DOHH2 (cell line): ENCODE results near the gene SNX33.

ENCODE experiments used
- H3F3A ChIP-seq: fragments of 200-600 bp; sonication (generic), shearing (Covaris generic); 2 replicates; pipeline ENCODE4 v1.6.0; 2016; ENCODE audit warnings: antibody characterized with exemption, mild to moderate bottlenecking; ENCODE audit not compliant: control insufficient read depth, insufficient read depth
- H3K27ac ChIP-seq: fragments of 200-600 bp; sonication (generic); 2 replicates; pipeline ENCODE4 v1.5.1; 2014; ENCODE audit warnings: low read depth, mild to moderate bottlenecking, low read length, moderate library complexity
- H3K27me3 ChIP-seq: fragments of 200-600 bp; sonication (generic); 2 replicates; pipeline ENCODE4 v1.6.1; 2014; ENCODE audit warnings: mild to moderate bottlenecking, low read length, mixed read lengths; ENCODE audit not compliant: control insufficient read depth
- H3K36me3 ChIP-seq: fragments of 200-600 bp; sonication (generic); 2 replicates; pipeline ENCODE4 v1.6.1; 2014; ENCODE audit warnings: mild to moderate bottlenecking, low read length, moderate library complexity, mixed read lengths; ENCODE audit not compliant: control insufficient read depth
- H3K4me1 ChIP-seq: fragments of 200-600 bp; sonication (generic); 2 replicates; pipeline ENCODE4 v1.6.1; 2014; ENCODE audit warnings: mild to moderate bottlenecking, low read length, mixed read lengths; ENCODE audit not compliant: control insufficient read depth
- H3K4me2 ChIP-seq: fragments of 200-600 bp; sonication (generic); 2 replicates; pipeline ENCODE4 v1.6.0; 2014; ENCODE audit warnings: mild to moderate bottlenecking, low read length, moderate library complexity
- H3K4me3 ChIP-seq: fragments of 200-600 bp; sonication (generic); 2 replicates; pipeline ENCODE4 v1.5.1; 2014; ENCODE audit warnings: mild to moderate bottlenecking, low read length, mixed read lengths
- H3K79me2 ChIP-seq: fragments of 200-600 bp; sonication (generic); 2 replicates; pipeline ENCODE4 v1.6.1; 2014; ENCODE audit warnings: mild to moderate bottlenecking, low read length, mixed read lengths; ENCODE audit not compliant: control insufficient read depth
- H3K9me2 ChIP-seq: fragments of 200-600 bp; sonication (generic); replicated peaks from 2 replicates; pipeline ENCODE4 v1.6.1; 2014; ENCODE audit warnings: mild to moderate bottlenecking, low read length, mixed read lengths; ENCODE audit not compliant: control insufficient read depth
- H3K9me3 ChIP-seq: fragments of 200-600 bp; sonication (generic); 2 replicates; pipeline ENCODE4 v1.6.1; 2014; ENCODE audit warnings: antibody characterized with exemption, low read length, mixed read lengths; ENCODE audit not compliant: control insufficient read depth, insufficient read depth
- H4K20me1 ChIP-seq: fragments of 200-600 bp; sonication (generic); 2 replicates; pipeline ENCODE4 v1.6.0; 2014; ENCODE audit warnings: low read depth, mild to moderate bottlenecking, antibody characterized with exemption, low read length, moderate library complexity; ENCODE audit not compliant: control insufficient read depth, insufficient read depth
- EZH2phosphoT487 ChIP-seq: fragments of 200-600 bp; sonication (generic); IDR thresholded peaks from 2 replicates; pipeline ENCODE4 v1.6.1; 2017; ENCODE audit warnings: borderline replicate concordance, mild to moderate bottlenecking, antibody characterized with exemption, low read length, moderate library complexity, mixed read lengths
- TF ChIP-seq, protein P1 (sequence below): fragments of 200-600 bp; sonication (generic); IDR thresholded peaks from one replicate; pipeline ENCODE4 v1.5.1; 2014; ENCODE audit warnings: antibody characterized with exemption, mild to moderate bottlenecking, low read depth, low read length; ENCODE audit not compliant: poor library complexity, severe bottlenecking

Gene SNX33

DNA sequence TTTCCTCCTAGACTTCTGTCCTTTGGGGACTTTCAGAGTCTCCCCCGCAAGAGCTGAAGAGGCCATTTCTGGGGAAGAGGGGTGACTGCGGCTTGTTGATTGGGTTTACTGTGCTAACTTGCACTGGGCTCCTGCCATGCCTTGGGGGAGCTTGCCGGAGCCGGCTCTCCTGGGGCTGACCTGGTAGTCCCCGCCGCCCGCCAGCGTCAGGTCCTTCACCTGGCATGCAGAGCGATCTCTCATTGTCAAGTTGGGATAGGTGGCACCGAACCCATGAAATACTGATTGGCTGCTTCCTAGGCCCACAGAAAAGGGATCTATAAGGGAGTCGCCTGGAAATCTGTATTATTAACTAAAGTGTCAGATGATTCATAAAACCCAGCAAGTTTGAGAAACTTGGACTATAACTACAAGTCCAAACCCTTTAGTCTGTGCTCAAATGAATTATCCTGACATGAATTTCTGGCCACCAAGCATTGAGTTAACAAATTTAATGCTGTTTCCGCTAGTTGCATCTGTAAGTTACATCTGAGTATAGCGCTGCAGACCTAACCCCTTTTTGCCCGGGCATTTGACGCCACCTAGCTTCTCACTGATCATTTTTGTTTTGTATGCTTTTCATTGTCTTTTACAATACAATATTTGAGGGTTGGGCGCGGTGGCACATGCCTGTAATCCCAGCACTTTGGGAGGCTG, 7.1 kb upstream of the SNX33 start:
- Histone ChIP-seq H3K27me3 (peaks cover 3% of the 10 kb centered on the region; the same call in 1 of the 2 replicates), H3K36me3 (peaks cover 34% of the 10 kb centered on the region), H3K9me3 (no peaks in the 10 kb centered on the region), H3K4me3 (peak overlapping the region; percentile 99), H3K4me1 (peaks cover 33% of the 10 kb centered on the region), H3K9me2 (no peaks in the 10 kb centered on the region), H3K27ac (peak overlapping the region; percentile 78), H3F3A (peaks cover 9% of the 10 kb centered on the region), H3K4me2 (peak overlapping the region; percentile 96), H3K79me2 (peaks cover 44% of the 10 kb centered on the region), H4K20me1 (peaks cover 22% of the 10 kb centered on the region)
- TF ChIP-seq EZH2phosphoT487, result no peak
- TF ChIP-seq, protein P1, sequence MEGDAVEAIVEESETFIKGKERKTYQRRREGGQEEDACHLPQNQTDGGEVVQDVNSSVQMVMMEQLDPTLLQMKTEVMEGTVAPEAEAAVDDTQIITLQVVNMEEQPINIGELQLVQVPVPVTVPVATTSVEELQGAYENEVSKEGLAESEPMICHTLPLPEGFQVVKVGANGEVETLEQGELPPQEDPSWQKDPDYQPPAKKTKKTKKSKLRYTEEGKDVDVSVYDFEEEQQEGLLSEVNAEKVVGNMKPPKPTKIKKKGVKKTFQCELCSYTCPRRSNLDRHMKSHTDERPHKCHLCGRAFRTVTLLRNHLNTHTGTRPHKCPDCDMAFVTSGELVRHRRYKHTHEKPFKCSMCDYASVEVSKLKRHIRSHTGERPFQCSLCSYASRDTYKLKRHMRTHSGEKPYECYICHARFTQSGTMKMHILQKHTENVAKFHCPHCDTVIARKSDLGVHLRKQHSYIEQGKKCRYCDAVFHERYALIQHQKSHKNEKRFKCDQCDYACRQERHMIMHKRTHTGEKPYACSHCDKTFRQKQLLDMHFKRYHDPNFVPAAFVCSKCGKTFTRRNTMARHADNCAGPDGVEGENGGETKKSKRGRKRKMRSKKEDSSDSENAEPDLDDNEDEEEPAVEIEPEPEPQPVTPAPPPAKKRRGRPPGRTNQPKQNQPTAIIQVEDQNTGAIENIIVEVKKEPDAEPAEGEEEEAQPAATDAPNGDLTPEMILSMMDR, result peak; percentile 64

DNA sequence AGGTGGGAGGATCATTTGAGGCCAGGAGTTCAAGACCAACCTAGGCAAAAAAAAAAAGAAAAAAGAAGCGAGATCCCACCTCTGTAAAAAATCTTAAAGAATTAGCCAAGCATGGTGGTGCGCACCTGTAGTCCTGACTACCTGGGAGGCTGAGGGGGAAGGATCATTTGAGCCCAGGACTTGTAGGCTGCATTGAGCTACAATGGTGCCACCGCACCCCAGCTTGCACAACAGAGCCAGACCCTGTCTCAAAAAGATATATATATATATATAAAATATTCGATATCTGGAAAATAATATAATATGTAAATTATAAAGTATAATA, 6.6 kb upstream of the SNX33 start:
- H3F3A ChIP-seq, result peaks cover 9% of the 10 kb centered on the region
- TF ChIP-seq, protein P1, result no peak
- TF ChIP-seq EZH2phosphoT487, result no peak

DNA sequence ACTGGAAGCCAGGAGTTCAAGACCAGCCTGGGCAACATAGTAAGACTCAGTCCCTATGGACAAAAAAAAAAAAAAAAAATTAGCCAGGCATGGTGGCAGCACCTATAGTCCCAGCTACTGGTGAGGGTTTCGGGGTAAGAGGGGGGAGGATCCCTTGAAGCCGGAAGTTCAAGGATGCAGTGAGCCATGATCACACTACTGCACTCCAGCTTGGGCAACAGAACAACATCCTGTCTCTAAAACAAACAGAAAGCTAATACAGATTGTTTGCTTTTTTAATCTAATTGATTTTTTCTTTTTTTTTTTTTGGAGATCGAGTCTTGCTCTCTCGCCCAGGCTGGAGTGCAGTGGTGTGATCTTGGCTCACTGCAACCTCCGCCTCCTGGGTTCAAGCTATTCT, 6.1 kb upstream of the SNX33 start:
- no peaks in the 10 kb centered on the region for H3K9me2 ChIP-seq
- peaks cover 33% of the 10 kb centered on the region for H3K4me1 ChIP-seq
- peaks cover 36% of the 10 kb centered on the region for H3K79me2 ChIP-seq
- peaks cover 22% of the 10 kb centered on the region for H4K20me1 ChIP-seq
- H3K4me2 ChIP-seq, result peak overlapping the region; percentile 46
- H3K36me3 ChIP-seq, result peaks cover 34% of the 10 kb centered on the region
- peaks cover 9% of the 10 kb centered on the region for H3F3A ChIP-seq
- H3K9me3 ChIP-seq, result no peaks in the 10 kb centered on the region
- 0 out of 2 replicates have a peak overlapping the region, but pooled peaks have one; percentile 29 for H3K4me3 ChIP-seq
- H3K27me3 ChIP-seq, result peaks cover 11% of the 10 kb centered on the region
- peak overlapping the region; percentile 9; the same call in 1 of the 2 replicates for H3K27ac ChIP-seq
- TF ChIP-seq, protein P1, result no peak
- no peak for TF ChIP-seq EZH2phosphoT487

More for the DNA sequence above, 6.6 kb upstream of the SNX33 start:
- no peaks in the 10 kb centered on the region for H3K9me2 ChIP-seq
- peaks cover 6% of the 10 kb centered on the region for H3K27me3 ChIP-seq
- peaks cover 39% of the 10 kb centered on the region for H3K79me2 ChIP-seq
- H3K9me3 ChIP-seq, result no peaks in the 10 kb centered on the region
- H3K4me1 ChIP-seq, result peaks cover 33% of the 10 kb centered on the region
- H3K27ac ChIP-seq, result peak overlapping the region; percentile 78
- peaks cover 22% of the 10 kb centered on the region for H4K20me1 ChIP-seq
- peak overlapping the region; percentile 99 for H3K4me3 ChIP-seq
- H3K4me2 ChIP-seq, result peak overlapping the region; percentile 96
- H3K36me3 ChIP-seq, result peaks cover 34% of the 10 kb centered on the region
